ENCODE results near the gene PNLDC1.
A peak's percentile ranks its signal among the peaks of the same experiment; 100 is the strongest.

PNLDC1 gene

GRCh38 chr6:159761873-159762680 is 38.0 kb upstream of the PNLDC1 start, which contains the start of gene ACAT2:
Gene ACAT2, plus strand, starts transcription at chr6:159762045. Its CDS starts 43 bp downstream, at chr6:159762088.
- DNase-seq (ENCODE audit: low read depth): peak; percentile 98
- TF ChIP-seq MYC (IDR thresholded peaks at IDR 0.05; ENCODE audit: low read depth, low read length) (peak; percentile 27; the same call in 1 of the 2 replicates), POLR2A (IDR thresholded peaks at IDR 0.05; ENCODE audit: extremely low read depth, insufficient read length) (peak; percentile 76), CTCF (IDR thresholded peaks at IDR 0.05; ENCODE audit: low read depth, low read length) (no peak), MAX (IDR thresholded peaks at IDR 0.05; ENCODE audit: low read depth, low read length) (peak; percentile 70; the same call in 1 of the 2 replicates)
- peak within 1 kb of the TSS; percentile 88 for H3K4me3 ChIP-seq (ENCODE audit: low read depth, low read length)

- peak; percentile 48 for DNase-seq (ENCODE audit: low read depth)
- TF ChIP-seq MYC (IDR thresholded peaks at IDR 0.05; ENCODE audit: low read depth, low read length): 0 out of 2 replicates have a peak, but pooled peaks have one; percentile 9
- TF ChIP-seq CTCF (IDR thresholded peaks at IDR 0.05; ENCODE audit: low read depth, low read length): no peak
- no peak for TF ChIP-seq MAX (IDR thresholded peaks at IDR 0.05; ENCODE audit: low read depth, low read length)
- H3K4me3 ChIP-seq (ENCODE audit: low read depth, low read length): peak overlapping the region; percentile 88
These were observed 37.3 kb upstream of the PNLDC1 start for GRCh38 chr6:159762681-159763293.

- no peak for TF ChIP-seq MYC (IDR thresholded peaks at IDR 0.05; ENCODE audit: low read depth, low read length)
- no peak for TF ChIP-seq MAX (IDR thresholded peaks at IDR 0.05; ENCODE audit: low read depth, low read length)
- no peak for TF ChIP-seq CTCF (IDR thresholded peaks at IDR 0.05; ENCODE audit: low read depth, low read length)
- TF ChIP-seq POLR2A (IDR thresholded peaks at IDR 0.05; ENCODE audit: extremely low read depth, insufficient read length): no peak
- H3K4me3 ChIP-seq (ENCODE audit: low read depth, low read length): no peak overlapping the region
- no peak for DNase-seq (ENCODE audit: low read depth)
These were observed 33.2 kb upstream of the PNLDC1 start for GRCh38 chr6:159766906-159767305.

GRCh38 chr6:159769470-159769869 is 30.6 kb upstream of the PNLDC1 start:
- no peak for DNase-seq (ENCODE audit: low read depth)

GRCh38 chr6:159772196-159772595 is 27.9 kb upstream of the PNLDC1 start:
- TF ChIP-seq MAX (IDR thresholded peaks at IDR 0.05; ENCODE audit: low read depth, low read length): no peak
- no peak for TF ChIP-seq CTCF (IDR thresholded peaks at IDR 0.05; ENCODE audit: low read depth, low read length)
- no peak for TF ChIP-seq POLR2A (IDR thresholded peaks at IDR 0.05; ENCODE audit: extremely low read depth, insufficient read length)
- no peak for TF ChIP-seq MYC (IDR thresholded peaks at IDR 0.05; ENCODE audit: low read depth, low read length)
- DNase-seq (ENCODE audit: low read depth): no peak
- no peak overlapping the region for H3K4me3 ChIP-seq (ENCODE audit: low read depth, low read length)

More at GRCh38 chr6:159769470-159769869, 30.6 kb upstream of the PNLDC1 start:
- H3K4me3 ChIP-seq (ENCODE audit: low read depth, low read length): no peak overlapping the region
- TF ChIP-seq MAX (IDR thresholded peaks at IDR 0.05; ENCODE audit: low read depth, low read length) (no peak), MYC (IDR thresholded peaks at IDR 0.05; ENCODE audit: low read depth, low read length) (no peak), CTCF (IDR thresholded peaks at IDR 0.05; ENCODE audit: low read depth, low read length) (no peak), POLR2A (IDR thresholded peaks at IDR 0.05; ENCODE audit: extremely low read depth, insufficient read length) (no peak)
